ENCODE results near the gene SYTL4.
"Not testable (repeated sequence)": the region's sequence is repeated elsewhere in the genome, so short reads cannot be mapped to it uniquely, and the experiment has no call there.

The SYTL4 gene

DNA sequence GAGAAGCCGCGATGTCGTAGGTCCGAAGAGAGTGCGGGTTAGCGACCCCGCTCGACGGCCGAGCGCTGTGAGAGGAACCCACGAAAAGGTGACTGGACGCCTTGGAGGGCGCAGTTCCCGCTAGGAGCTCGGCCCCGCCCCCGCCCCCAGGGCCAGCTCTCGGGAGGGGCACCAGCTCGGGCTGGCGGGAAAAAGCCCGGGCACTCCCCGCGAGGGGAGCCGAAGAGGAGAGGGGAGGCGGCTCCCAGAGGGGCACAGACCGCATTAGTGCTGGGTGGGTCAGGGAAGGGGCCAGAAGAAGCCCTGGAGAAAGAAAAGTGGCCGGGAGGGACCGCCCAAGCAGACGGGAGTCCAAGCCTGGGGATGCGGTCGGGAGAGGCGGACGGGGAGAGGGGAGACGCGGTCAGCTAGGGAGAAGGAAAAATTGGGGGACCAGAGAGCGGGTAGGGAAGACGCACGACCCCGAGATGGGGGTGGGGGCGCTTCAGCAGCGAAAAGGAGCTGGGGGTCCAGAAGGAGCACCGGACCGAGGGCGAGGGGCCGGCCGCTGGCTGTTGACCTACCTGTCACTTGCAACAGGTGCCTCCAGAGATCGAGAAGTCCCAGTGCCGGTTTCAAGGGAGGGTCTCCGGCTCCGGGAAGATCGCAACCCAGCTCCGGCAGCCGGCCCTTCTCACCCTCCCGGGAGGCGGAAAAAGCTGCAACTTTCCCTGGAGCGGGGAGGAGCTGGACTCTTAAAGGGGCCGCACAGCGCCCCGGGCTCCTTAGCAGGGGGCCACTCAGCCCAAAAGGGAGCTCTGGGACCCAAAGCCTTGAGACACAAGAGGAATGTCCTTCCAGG is at the start of gene SYTL4:
SYTL4 (minus strand) TSS at position 681 of the 841 bp plus-strand sequence. CDS start 30,084 bp downstream, outside the sequence.
- DNase-seq (ENCODE audit: low read depth) = no peak

DNA sequence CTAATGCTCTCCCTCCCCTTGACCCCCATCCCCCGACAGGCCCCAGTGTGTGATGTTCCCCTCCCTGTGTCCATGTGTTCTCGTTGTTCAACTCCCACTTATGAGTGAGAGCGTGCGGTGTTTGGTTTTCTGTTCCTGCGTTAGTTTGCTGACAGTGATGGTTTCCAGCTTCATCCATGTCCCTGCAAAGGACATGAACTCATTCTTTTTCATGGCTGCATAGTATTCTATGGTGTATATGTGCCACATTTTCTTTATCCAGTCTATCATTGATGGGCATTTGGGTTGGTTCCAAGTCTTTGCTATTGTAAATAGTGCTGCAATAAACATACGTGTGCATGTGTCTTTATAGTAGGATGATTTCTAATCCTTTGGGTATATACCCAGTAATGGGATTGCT is 37.5 kb upstream of the SYTL4 start:
- not testable (repeated sequence) for DNase-seq (ENCODE audit: low read depth)

DNA sequence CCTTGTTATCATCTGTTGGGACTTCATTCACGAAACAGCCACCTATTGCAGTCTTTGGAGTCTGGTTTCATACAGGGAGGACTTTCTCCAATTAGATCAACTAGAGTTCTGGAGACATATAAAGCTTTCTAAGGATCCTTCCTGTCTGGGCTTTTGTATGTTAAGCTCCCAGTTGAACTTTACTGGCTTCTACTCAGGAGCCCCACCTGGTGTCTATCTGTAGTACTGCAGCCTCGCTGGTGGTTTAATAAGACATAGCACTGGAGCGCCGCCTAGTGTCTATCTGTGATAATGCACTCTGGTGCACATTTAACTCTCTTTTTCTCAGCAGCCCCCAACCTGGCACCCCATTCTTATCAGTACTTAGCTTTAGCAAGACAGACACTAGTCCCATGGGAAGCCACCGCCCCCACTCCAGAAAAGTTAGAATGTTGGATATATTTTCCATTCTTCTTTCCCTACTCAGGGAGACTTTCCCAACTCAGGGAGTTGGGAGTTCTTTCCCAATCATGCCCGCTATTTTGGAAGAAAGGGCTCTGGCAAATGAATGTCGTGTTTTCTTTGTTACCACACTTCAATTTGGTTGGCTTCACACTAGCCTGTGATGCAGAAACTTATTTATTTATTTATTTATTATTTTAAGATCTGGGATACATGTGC is 36.9 kb upstream of the SYTL4 start:
- peak; percentile 62 for DNase-seq (ENCODE audit: low read depth)

DNA sequence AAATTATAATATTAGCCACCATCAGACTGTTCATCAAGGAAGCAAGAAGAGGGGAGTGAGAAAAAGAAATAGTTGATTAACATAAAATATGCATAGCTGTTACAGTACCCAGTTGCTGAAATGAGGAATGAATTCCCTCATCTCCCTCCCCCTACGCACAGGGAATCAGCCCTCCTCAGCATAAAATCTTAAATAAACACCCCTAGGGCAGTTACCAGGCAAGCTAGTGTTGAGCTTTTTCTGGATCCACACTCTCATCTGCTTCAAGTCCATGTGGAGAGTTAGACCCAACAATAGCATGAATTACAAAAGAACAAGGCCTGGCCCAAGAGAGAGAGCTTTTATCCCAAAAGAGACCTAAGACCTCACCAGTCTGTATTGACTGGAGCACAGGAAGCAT is 19.0 kb upstream of the SYTL4 start:
- DNase-seq (ENCODE audit: low read depth) = no peak

DNA sequence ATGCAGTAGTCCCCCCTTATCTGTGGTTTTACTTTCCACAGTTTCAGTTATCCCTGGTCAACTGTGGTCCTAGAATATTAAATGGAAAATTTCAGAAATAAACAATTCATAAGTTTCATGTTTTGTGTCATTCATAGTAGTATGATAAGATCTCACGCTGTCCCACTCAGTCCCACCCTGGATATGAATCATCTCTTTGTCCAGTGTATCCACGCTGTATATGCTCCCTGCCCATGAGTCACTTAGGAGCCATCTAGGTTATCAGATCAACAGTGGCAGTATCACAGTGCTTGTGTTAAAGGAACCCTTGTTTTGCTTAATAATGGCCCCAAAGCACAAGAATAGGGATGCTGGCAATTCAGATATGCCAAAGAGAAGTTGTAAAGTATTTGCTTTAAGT is 16.2 kb upstream of the SYTL4 start:
- DNase-seq (ENCODE audit: low read depth) = no peak

DNA sequence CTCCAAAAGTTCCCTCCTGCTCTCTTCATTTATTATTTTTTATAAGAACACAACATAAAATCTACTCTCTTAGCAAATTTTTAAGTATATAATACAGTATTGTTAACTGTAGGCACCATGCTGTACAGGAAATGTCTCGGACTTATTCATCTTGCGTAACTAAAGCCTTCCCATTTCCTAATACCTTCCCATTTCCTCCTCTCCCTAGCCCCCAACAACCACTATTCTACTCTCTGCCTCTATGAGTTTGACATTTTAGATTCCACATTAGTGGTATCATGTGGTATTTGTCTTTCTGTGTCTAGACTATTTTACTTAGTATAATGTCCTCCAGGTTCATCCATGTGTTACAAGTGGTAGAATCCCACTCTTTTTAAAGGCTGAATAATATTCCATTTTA is 15.8 kb upstream of the SYTL4 start:
- no peak for DNase-seq (ENCODE audit: low read depth)

DNA sequence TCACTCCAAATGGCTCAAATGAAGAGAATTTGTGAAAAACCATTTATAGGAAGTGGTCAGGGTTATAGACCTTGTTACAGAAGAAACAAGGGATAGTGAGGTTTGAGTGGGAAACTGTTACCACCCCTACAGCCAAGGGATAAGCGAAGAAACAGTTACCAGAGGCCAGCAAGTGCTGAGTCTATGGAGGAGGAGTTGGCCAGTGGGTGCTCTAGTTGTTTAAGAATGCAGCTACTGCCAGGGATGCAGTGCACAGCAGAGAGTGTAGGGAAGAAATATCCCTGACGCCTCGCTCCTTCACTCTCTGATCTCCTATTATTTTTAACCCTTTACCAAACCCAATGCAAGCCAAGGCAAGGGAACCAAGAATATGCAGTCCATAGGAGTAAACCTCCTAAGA is 15.2 kb upstream of the SYTL4 start:
- DNase-seq (ENCODE audit: low read depth) = no peak

DNA sequence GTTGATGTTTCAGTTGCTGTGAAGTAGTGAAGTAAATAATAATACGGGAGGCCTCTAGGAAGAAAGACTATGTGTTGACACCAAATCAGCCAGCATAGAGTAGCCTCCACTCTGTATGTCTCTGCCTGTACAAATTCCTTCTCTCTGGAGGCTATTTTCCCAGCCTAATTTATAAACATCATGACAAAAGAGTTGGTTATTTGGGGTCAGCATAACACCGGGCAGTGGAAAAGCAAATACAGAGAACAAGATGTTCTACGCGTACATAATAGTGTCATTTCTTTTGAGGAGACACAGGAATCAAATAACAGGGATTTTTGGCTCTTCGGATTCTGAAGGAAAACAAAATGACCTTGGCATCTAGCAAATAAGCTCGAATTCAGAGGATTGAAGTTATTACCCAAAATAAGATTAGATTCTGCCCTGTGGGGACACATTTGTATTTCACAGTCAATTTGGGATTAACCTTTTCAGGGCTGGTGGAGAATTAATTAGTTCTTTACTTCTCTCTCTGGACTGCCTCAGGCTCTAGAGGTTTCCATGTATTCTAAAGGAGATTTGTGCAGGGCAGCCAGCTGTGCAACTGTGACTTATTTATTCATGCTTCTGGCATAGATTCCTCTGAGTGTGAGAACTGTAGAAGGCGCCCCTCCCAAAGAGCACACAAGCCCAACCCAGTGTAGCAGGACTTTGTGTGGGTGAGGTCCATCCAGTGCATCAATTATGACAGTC is 14.1 kb upstream of the SYTL4 start:
- no peak for DNase-seq (ENCODE audit: low read depth)

DNA sequence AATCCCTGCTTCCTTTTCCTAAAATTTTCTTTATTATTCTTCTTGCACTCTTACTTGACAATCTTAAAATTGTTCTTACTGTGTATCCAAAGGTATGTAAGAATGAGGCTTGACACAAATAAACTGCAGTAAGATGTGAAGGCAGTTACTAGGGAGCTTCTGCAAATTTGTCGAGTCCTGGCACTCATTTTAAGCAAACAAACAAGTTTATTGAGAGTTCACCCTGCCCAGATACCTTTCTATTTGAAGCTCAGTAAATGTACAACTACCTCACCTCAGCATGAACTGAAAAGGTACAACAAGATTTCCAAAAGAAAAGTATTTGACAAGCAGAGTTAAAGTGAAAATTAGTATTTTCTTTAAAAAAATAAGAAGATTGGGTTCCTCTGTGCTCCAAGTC is 13.3 kb upstream of the SYTL4 start:
- DNase-seq (ENCODE audit: low read depth) = no peak

DNA sequence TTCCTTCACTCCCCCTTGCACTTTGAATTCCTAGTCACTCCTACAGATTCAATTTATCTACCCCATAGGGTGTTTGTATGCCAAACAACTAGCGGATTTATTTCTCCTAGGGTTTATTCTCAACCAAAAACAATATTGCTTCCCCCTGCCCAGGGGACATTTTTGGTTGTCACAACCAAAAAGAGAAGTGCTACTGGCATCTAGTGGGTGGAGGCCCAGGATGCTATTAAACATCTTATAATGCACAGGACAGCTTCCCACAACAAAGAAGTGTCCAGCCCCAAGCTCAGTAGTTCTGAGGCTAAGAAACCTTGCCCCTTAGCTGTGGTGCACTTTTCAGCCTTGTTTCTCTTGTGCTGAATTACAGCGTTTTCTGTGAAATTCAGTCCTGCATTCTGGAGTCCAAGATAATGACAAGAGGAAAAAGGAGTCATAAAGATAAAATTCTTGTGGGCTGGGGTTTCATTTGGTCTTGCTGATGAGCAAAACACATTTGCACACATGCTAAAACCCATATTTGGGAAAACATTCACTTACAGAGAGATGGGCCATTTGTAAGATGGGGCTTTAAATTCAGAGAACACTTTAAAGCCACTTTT is 11.2 kb upstream of the SYTL4 start:
- DNase-seq (ENCODE audit: low read depth) = no peak

DNA sequence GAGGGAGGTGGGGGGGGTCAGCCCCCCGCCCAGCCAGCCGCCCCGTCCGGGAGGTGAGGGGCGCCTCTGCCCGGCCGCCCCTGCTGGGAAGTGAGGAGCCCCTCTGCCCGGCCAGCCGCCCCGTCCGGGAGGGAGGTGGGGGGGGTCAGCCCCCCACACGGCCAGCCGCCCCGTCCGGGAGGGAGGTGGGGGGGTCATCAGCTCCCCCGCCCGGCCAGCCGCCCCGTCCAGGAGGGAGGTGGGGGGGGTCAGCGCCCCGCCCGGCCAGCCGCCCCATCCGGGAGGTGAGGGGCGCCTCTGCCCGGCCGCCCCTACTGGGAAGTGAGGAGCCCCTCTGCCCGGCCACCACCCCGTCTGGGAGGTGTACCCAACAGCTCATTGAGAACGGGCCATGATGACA is 7.9 kb downstream of the SYTL4 start:
- not testable (repeated sequence) for DNase-seq (ENCODE audit: low read depth)

DNA sequence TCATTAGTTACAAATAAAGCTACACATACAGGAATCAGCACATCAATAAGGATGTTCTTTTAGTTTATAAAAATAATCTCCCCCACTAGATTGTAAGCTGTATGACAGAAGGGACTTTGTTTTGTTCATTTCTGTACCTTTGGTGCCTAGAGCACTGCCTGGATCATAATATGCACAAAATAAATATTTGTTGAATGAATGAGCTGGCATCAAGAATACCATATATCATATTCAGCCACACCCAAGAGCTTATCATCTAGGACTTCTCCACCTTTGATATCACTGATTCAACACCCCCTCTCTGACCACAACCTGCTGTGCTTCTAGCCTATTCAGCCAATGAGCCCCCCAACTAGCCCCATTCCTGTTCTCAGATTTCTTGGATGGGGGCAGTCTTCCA is 10.6 kb downstream of the SYTL4 start:
- no peak for DNase-seq (ENCODE audit: low read depth)

DNA sequence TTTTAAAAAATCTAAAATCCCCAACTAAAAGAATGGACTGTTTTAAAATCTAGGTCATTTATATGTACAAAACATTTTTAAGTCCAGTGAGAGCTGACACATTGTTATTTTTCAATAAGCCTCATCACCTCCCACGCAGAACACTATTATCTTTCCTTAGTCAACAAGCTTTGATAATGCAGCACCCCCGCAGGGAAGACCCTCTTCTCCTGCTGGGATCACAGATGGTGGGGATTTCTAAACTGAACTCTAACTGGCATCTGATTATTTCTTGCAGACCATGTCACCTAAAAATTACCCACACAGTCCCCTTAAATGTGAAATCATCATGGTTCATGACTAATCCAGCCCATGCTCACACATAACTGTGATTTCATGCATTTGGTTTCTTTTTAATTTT is 11.6 kb downstream of the SYTL4 start:
- DNase-seq (ENCODE audit: low read depth) = no peak

DNA sequence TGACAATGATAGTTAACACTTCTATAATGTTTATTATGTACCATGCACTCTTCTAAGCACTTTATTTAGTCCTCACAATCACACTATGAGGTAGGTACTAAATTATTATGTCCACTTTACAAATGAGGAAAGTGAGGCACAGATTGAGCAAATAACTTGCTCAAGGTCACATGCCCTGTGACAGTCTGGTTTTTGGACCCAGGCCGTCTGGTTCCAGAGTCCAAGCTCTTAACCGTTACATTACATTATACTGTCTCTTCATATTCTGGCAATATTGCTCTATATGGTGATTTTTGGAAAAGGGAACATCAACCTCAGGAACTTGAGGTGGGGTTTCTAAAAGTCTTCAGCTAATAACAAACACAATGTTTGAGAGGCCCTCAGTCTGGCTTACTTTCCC is 12.8 kb downstream of the SYTL4 start:
- no peak for DNase-seq (ENCODE audit: low read depth)

DNA sequence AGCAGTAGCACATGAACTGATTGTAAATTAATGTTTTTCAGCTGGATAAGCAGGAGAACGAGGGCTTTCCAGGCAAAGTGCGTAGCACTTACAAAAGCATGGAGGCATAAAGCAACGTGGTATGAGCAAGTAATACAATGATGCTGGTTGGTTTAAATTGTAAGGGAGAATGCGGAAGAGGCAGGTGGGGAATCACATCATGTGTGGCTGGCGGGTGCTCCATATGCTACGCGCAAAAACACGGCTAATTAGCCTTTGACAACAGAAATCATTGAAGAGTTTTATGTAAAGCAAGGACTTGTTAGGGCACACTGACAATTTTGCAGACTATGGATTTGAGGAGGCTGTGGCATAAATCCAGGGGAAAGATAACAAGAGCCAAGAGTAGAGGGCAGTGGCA is 14.6 kb downstream of the SYTL4 start:
- DNase-seq (ENCODE audit: low read depth) = no peak

DNA sequence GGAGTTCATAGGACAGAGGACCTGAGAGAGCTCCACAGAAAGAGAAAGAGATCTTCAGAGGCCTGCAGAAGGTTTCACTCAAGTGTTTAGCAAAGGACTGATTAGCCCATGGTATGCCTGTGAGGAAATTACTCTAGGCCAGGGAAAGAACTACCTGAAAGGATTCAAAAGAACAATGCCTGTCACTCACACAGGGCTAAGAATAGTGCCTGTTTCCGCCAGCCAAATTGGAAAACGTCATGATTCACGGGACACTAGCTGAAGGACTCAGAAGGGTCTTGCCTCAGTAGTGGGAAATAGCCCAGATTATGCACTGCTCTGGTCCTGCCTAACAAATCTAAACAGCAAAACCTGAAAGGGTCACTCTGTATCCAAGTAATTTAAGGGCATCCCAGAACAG is 21.1 kb downstream of the SYTL4 start:
- DNase-seq (ENCODE audit: low read depth) = no peak

DNA sequence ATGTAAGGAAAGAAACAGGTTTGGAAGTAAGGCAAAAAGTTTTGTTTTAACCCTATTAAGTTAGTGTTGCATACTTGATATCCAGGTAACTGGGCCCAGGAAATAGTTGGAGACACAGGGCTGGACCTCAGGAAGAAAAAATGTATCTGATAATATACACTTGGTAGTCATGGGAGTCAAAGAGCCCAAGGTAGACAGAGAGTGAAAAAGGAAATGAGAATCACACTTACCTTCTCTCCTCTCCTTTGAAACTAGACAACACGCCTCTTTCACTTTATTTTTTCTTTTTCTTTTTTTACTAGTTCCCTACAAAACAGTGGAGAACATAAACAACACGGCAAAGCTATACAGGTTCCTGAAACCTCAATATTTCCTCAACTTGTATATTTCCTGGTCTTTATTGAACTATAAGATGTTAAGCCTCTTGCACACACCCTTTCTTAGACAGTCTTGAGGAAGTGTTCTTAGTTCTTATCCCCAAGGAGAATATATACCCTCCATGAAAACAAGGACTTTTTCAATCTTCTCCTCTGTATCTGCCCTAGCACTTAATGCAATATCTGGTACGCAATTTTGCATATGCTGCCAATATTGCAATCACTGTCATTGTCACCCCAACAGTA is 27.2 kb downstream of the SYTL4 start:
- no peak for DNase-seq (ENCODE audit: low read depth)

DNA sequence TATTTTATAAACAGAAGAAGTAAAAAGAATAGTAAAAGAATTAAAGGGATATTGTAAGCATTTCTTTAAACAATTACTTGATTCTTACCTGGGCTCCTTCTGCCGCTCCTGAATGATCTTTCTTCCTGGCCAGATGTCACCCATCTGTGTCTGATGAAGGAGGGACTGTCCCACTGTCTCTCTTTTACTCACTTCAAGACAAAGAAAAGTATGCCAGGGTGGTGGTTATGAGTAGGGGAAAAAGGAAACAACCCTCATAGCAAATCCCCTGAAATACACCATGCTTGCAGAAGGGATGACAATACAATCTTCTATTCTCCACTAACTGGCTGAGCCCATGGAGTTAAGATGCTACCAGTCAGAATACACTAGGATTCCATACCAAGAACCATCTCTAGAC is 31.1 kb downstream of the SYTL4 start:
- no peak for DNase-seq (ENCODE audit: low read depth)

DNA sequence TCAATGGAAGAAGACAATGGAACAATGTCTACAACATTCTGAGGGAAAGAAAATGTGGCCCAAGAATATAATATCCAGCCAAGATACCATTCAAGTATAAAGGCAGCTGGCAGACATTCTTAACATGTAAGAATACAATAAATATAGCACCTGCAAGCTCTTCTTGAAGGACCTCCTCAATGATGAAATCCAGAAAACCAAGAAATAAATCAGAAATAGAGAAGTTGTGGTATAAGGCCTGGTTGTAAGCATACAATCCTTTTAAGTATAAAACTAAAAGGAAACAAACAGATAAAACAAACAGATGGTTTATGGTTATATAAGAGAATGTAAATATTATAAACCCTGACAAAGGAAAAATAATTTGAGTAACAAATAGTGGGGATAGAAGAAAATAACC is 33.4 kb downstream of the SYTL4 start:
- DNase-seq (ENCODE audit: low read depth) = no peak

DNA sequence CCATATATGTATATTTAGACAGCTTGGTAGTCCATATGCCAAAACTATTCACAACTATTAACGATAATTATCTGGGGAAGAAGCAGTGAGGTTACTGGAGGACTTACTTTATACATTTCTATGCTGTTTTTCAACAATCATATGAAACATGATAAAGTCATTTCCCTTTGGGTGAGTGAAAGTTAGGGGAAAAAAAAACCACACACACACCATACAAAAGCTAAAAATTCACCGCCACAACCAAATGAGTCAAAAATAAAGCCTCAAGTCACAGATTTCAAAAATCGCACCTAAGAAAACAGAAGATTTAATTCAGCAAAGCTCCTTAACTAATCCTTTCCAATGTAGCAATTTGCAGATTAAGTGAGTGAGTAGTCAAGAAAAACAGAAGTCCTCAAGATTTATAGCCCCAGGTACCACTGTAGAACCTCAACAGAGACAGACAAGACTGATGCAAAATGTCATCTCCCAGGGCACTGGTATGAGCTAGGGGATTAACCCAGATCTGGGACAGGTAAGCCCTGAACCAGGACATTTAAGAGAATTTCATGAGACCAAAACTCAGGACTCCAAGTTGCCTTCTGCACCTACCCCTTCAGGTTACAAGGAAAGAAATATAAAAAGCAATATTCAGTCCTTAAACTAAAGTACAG is 35.1 kb downstream of the SYTL4 start:
- DNase-seq (ENCODE audit: low read depth) = no peak

DNA sequence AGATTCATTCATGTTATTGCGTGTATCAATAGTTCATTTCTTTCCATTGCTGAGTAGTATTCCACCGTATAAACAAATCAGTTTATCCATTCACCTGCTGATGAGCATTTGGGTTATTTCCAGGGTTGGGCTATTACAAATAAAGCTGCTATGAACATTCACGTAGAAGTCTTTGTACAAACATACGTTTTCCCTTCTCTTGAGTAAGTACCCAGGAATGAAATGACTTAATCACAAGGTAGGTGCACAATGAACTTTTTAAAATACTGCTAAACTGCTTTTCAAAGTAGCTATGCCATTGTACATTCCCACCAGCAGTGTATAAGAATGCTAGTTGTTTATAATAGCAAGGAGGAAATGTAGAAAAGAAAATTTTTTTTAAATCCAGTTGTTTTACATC is 35.9 kb downstream of the SYTL4 start:
- no peak for DNase-seq (ENCODE audit: low read depth)

DNA sequence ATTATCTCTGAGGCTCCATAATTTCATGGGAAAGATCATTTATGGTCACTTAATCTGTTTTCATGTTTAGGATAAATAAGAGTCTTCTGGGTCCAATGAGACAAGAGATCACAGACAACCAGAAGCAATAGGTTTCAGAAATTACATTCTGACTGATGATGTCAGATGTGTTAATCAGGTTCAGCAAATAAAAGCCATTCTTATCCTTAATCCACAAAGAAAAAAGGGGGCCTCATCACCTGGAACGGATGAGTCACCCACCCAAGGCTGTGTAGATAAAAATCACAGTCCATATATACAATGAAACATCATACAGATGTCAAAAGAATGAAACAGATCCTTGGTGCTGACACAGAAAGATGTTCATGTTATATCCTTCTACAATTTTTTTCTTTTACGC is 36.6 kb downstream of the SYTL4 start:
- DNase-seq (ENCODE audit: low read depth) = no peak
